Embryonic facial prominence (tissue), 1 donor: ENCODE results near the gene NUP35.
A peak's percentile ranks its signal among the peaks of the same experiment; 100 is the strongest.

Experiments used
- DNase-seq: peaks from one replicate; pipeline ENCODE4 v3.0.0-alpha.2; 2016; ENCODE audit errors: extremely low spot score

The NUP35 gene, protein sequence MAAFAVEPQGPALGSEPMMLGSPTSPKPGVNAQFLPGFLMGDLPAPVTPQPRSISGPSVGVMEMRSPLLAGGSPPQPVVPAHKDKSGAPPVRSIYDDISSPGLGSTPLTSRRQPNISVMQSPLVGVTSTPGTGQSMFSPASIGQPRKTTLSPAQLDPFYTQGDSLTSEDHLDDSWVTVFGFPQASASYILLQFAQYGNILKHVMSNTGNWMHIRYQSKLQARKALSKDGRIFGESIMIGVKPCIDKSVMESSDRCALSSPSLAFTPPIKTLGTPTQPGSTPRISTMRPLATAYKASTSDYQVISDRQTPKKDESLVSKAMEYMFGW

DNA sequence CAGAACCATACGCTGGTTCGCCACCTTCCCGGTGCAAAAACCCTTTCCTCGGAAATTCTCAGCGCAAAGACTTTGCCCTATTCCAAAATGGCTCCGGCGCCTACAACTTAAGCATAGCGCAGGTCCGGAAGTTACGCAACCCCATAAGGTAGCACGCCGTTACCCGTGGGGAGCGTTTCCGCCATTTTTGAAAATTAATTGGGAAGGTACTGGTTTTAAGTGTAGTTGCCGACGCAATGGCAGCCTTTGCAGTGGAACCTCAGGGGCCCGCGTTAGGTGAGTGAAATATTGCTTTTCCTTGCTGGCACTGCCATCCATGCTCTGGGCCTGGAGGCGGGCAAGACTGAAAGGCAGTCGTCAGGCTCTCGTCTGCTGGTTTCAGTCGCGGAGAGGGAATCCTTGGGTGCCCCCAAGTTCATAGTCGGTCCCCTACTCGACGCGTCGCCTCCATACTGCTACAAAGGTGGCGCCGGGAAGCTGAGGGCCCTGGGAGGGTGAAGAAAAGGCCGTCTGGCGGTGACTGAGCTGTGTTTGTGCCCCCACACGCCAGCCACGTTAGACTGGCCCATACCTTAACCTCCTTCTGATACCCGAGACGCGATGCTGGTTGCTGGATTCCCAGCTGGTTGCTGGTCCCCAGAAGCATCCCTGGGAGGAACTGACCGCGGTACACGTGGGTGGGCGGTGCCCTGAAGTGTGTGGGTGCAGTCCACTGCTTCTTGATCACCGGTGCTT lies at the start of gene NUP35:
Gene NUP35, plus strand, starts transcription at position 222 of the 735 bp plus-strand sequence. Its CDS starts 15 bp downstream, at position 237.
- DNase-seq: peak; percentile 86

DNA sequence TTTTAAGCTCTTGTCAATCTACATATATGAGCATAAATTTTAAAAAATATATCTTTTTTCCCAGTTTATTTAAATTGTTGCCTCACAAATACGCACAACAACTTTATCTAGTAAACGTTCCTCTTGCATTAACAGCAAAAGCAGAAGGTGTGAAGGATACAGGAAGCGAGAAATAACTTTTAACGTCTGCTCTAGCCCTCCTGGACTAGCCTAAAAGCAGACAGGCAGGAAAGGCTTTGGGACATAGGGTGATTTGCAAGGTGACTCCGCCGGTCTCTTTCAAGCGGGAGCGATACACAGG lies 46.1 kb upstream of the NUP35 start:
- no peak for DNase-seq

DNA sequence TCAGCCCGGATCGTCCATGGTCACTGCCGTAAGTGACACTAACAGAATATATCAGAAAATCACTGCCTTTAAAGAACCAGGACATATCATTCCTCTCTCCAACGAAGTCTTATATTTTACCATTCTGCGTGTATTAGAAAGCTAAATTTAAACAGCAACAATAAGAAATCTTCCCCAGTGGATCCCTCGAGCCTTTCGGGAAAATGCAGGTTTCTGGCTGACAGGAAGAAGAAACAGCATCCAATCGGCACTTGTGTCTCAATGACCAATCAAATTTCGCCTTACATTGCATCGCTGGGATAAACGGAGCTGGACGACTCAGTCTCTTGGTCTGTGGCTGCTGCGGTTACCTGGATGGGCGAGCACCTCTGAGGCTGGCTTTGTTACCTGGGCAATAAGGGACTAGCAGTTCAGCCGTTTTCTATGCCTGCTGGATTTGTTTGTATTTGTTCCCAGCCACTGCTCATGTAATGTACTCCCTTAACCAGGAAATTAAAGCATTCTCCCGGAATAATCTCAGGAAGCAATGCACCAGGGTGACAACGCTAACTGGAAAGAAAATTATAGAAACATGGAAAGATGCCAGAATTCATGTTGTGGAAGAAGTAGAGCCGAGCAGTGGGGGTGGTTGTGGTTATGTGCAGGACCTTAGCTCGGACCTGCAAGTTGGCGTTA lies 45.6 kb upstream of the NUP35 start, which contains the start of gene DUSP19:
Gene DUSP19, plus strand, starts transcription at position 284 of the 675 bp plus-strand sequence. Its CDS starts 187 bp downstream, at position 471.
- peak; percentile 77 for DNase-seq

DNA sequence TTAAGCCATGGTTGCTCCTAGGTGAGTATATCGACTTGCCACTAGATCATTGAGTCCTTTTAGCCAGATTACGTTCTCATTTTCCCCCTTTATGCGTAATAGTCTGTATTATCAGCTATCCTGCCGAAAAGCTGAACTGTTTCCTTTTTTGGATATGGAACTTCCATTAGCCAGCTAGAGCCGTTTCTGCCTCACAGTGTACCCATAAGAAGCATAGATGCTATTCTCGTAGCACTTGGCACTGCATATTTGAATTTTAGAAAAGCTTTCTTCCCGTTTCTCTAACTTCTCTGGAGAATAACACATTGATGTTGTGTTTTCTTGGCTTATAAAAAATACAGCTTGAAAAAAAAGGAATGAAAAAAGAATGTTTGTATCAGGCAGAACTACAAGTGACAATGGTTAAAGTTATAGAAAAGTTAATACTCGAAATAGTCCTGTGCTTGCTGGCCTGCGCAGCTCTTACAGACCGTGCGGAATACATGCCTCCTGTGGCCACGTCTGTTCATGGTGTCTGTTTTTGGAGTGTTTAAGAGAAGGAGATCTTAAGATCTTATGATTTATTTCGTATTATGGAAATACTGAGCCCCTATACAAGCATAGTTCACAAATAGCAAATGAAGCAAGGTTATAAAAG lies 45.0 kb upstream of the NUP35 start:
- no peak for DNase-seq

DNA sequence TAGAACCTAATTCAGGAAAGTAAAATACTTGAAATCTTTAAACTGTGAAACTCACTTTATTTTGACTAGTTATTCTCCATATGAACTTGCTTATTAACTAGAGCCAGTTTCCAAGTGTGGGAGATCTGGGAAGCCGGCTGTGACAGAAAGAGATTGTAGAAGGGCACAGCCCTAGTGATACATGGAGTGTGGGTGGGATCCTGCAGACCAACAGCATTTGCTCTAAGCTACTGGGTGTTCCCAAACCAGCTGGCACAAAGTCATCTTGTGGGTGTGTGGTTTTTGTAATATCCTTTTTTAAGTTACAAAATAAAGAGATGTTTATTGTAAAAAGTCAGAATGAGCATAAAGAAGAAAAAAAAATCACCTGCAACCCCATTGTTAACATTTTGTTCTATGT lies 42.3 kb upstream of the NUP35 start:
- DNase-seq: no peak

DNA sequence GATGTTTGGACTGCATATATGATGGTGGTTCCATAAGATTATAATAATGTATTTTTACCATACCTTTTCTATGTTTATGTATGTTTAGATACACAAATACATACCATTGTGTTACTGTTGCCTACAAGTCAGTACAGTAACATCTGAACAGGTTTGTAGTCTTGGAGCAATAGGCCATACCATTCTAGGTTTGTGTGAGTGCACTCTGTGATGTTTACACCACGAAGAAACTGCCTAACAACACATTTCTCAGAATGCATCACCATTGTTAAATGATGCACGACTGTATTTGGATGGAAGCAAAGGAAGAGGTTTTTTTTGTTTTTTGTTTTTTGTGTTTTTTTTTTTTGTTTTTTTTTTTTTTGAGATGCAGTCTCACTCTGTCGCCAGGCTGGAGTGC lies 36.2 kb upstream of the NUP35 start:
- DNase-seq: no peak

DNA sequence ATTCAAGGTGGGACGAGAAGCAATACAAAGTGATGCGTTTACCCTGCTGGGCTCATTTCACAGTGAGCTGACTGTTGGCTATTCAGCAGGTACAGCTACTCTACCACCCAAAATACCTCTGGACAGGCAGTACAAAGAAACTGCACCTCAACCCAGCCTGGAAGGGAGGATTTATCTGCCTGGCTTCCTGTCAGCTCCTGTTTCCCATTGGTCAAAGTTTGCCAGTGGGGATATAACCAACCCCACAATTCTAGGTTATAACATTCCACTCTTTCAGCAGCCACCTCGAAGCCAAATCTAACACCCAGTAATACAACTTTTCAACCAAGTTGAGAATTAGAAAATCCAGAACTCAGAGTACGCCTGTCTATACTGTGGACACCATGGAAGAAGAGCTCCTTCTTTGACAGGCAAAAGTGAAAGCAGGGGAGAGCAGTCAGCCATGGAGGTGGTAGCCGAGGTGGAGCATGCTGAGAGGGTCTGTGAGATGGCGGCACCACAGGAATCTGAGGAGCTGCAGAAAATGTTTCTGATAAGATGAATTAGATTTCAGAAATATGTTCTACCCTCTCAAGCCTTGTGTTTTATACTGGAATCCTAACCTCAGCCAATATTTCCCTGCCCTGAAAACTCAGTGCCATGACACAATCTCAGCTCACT lies 34.9 kb upstream of the NUP35 start:
- no peak for DNase-seq

DNA sequence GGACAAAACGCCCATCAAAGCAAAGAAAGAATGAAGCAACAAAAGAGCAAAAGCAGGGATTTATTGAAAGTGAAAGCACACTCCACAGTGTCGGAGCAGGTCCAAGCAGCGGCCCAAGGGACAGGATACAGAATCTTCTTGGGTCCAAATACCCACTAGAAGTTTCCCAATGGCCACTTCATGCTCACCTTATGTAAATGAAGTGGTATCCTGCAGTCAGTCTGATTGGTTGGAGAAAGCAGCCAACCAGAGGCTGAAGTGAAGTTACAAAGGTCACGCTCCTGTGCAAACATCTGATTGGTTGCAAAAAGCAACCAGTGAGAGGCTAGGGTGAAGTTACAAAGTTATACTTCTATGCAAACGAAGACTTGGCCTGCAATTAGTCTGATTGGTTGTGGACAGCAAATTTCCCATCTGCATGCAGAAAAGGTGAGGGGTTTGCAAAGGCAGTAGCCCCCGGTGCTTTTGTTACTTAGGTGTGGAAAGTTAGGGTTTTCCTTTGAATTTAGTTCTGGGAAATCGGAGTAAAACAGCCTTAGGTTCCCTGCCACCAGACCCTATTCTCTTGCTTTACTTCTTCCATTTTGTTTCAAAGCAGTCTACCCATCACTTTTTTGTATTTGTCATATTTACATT lies 32.8 kb upstream of the NUP35 start:
- DNase-seq: no peak

DNA sequence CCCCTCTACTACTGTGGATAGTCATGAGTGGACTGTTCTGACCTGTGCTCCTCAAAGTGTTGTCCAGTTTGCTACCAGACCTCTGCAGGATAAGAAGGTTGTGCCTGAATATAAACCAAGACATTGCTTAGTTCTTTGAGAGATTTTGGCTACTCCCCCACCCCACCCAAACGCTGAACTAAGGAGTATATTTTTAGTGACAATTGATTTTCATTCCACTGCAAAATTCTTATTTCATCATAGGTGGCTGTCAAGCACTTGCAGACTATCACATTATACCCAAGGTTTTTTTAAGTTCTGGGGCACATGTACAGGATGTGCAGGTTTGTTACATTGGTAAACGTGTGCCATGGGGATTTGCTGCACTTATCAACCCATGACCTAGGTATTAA lies 32.3 kb upstream of the NUP35 start:
- DNase-seq: no peak

DNA sequence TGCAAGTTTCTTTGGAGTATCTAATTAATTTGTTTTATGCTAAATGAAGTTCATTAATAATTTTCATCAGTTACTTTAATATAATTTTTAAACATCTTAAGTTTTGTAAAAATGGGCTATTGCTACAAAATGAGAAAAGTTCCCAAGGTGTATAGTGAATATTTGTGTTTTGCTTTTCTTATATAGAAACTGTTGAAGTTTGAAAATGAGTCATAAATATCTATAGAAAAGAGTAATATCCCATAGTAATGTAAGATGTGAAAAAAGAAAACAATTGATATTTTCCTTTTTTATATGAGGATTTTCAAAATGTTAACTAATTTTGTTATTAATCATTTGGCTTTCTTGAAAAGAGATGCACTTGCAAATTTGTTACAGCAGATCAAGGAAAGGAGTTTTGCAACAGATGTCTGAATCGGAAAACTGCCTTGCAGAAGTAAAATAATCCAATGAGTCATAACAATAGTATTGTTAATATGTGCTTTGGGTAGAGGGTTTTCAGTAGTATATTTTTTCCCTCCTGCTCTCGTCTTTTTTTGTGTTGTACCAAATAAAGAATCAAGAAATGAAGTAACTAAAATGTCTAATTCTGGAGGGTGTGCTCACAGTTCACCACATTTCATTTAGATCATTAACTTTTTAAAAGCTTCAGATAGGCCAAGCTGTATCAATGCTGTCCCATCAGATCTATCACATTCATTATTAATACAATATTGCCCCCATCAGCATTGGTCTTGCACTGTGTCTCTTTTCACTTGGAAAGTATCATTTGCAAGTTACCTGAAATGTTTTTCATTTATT lies 30.2 kb upstream of the NUP35 start:
- no peak for DNase-seq

DNA sequence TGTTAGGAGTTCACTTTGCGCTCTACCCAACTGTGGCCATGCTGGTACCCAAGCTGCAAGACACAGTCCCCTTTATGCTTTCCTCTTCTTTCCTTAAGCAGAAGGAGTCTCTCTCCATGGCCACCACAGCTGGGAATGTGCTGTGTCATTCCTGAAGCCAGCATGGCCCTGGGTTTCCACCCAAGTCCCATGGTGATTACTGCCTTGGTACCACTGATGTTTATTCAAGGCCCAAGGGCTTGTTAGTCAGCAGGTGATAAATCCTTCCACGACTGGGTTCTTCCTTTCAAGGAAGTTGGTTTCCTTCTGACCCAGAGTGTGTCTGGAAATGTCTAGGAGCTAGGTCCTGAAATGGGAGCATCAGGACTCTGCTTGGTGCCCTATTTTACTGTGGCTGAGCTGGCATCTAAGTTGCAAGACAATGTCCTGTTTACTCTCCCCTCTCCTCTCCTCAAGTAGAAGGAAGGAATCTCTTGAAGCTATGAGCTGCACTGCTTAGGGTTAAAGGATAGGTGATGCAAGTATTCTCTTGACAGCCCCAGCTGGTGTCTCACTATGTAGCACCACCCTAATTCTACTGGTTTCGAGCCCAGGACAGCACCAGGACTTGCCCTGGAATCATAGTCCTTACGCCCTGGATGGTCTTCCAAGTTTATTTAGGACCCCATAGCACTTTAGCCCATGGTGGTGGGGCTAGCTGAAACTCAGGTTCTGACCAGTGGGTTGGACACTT lies 18.7 kb upstream of the NUP35 start:
- no peak for DNase-seq

DNA sequence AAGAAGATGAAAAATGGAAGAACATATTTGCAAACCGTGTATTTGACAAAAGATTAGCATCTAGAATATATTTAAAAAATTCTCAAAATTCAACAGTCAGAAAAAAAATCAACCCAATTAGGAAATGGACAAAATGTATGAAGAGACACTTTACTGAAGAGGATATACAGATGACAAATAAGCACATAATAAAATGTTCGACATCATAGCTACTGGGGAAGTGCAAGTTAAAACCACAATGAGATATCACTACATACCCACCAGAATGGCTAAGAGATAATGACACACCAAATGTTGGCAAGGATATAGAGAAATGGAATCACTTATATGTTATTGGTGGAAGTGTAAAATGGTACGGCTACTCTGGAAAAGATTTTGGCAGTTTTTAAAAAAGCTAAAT lies 11.7 kb upstream of the NUP35 start:
- DNase-seq: no peak

DNA sequence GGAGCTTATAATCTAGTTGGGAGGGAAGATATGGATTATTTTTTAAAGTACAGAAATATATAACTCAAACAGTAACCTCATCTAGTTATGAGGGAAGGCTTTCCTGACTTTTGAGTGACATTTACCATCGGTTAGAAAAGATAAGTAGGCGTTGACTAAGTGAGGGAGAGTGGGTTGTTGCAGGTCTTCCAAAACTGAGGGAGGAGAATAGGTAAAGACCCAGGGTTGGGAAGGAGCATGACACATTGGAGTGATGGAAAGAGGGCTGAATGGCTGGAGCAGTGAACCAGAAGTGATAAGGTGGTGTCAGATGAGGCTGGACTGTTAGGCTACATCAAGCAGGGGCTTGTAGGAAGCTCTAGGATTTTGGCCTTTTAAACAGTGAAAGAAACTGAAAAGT lies 10.6 kb upstream of the NUP35 start:
- DNase-seq: no peak

DNA sequence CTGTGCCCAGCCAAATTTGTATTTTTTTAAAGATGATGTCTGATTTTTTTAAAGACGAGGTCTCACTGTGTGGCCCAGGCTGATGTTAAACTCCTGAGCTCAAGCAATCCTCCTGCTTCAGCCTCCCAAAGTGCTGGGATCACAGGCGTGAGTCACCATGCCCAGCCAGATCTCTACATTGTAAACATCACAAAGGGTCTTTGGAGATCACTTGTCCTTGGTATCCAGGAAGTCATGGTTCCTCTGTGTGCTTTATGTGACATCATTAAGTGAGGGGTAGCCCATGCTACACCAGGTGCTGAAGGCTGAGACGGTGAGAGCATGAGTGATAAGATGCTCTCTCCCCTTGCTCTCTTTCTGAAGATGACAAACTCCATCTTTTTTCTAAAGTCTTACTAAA lies 7.0 kb upstream of the NUP35 start:
- no peak for DNase-seq

DNA sequence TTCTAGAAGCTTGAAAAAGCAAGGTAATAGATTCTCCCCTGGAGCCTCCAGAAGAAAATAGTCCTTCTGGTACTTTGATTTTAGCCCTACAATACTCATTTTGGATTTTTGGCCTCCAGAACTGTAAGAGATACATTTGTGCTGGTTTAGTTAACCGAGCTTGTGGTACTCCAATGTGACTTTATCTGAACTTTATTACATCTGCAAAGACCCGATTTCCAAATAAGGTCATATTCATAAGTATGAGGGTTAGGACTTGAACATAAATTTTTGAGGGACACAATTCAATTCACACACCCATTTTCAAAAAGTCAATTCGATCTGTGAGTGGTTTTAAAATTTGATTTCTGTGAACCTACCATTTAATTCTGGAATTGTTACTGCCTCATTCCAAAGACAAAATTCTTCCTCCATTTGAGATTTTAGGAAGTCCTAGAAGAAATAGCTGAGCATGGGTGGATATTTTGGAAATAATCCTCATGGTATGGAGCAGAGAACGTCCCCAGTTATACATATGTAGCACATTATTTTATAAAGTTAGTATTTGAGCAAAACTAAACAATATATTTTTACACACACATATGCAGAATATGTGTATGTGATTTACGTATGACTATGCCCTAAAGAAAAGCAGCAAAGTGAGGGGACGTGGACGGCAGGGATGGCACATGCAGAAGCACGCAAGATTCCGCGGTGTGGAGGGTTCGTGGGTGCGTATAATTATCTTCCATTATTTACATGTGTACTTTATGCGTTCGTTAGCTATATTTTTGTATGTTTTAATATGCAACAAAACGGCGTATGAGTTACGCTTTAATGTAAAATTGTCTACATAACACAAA lies 905 bp upstream of the NUP35 start:
- DNase-seq: no peak

DNA sequence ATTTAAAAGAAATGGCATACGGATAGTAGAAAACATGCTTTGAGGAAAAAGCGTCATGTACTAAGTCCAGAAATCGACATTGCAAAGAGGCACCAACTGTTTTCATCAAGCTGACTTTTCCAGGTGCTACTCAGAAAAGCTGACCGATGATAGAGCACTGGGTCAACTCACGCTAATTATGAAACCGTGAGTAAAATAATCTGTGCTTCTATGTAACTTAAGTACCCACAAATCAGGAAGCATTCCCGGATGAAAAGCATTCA lies 353 bp upstream of the NUP35 start:
- no peak for DNase-seq

DNA sequence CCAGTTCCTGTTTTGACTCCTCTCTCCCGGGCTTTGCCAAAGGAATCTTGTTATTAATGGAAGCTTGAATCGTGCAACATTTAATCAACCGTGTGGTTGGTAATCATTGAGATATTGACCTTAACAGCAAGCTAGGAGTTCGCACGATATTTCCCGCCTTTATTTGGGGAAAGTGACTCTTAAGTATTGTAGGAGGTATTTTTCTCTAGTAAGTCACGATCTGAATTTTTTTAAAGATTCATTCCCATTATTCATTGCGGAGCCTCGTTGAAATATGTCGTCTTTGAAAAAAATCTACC lies 663 bp downstream of the NUP35 start:
- DNase-seq: no peak

DNA sequence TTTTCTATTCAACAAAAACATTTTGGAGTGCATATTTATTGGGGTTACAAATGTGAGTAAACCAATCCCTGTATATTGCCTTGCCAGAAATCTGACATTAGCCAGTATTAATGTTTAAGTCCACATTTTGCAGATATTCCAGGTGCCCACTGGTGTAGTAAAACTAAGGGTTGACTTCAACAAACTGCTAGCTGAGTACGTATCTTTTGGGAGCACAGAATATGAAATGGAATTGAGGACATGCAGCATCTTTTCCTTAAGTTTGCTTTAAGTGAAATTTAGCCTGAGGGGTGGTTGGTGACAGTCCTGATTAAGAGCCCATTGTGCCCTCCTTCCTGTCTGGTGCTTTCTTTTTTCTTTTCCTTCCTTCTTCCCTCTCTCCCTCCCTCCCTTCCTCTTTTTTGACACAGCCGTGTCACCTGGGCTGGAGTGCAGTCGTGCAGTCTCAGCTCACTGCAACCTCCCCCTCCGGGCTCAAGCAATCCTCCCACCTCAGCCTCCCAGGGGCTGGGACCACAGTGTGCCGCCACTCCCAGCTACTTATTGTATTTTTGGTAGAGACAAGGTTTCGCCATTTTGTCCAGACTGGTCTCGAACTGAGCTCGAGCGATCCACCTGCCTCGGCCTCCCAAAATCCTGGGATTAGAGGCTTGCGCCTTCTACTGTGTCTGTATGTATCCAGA lies 1.6 kb downstream of the NUP35 start:
- no peak for DNase-seq

DNA sequence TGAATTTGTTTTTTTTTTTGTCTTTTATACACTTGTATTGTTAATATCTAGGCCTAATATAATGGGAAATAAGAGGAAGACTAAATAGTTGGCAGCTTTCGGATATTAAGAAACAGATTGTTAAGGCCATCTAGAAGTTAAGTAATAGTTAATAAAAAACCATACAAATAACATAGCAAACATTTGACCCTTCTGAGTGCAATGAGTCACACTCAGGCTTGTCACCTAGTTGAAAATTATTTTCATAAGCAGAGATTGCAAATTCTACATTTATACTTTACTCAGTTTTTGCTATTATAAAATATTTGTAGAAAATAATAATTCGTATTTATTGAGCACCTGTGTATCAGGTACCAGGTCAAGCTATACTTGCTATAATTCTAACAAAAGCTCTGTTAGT lies 2.4 kb downstream of the NUP35 start:
- DNase-seq: no peak
